ENCODE data around the gene TMEM222. TPM values are rescaled to one million over a fixed set of nuclear protein-coding genes. Genes with fewer than 3 reads are reported as not detected.
"Not testable (repeated sequence)": the region's sequence is repeated elsewhere in the genome, so short reads cannot be mapped to it uniquely, and the experiment has no call there.

Gene TMEM222
- total and polyA plus RNA-seq, 10 of the 15 experiments (the other 5 are each of a cell fraction or from before 2014, with no cell fraction given): 3.8 to 43.5 (median 35.4) TPM

DNA sequence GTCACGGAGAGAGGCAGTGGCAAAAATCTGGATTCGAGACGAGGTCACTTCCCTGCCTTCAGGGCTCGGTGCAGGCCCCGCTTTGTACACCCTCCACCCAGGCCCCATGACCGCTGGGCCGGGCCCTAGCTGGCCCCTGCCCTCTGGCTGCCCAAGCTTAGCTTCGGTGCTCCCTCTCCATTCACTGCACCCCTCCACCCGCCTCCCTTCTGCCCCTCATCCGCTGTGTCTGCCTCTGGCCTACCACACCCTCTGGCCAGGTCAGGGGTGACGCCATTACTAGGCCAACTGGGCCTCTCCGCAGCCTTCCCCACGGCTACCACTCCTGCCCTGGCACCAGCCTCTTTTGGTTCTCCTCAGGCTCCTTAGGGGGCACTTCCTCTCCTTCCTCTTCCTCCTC is 61.7 kb downstream of the TMEM222 start:
- no peaks in the 10 kb centered on the region for H3K36me3 ChIP-seq (ENCODE audit: control insufficient read depth in 2 of 2, insufficient read depth in 2 of 2, low read length in 1 of 2)
- no peak overlapping the region for H3K4me2 ChIP-seq (ENCODE audit: control insufficient read depth, insufficient read depth)
- H2AFZ ChIP-seq (ENCODE audit: control insufficient read depth, low read depth, low read length): no peak overlapping the region
- CTCF ChIA-PET: interaction anchor here (0.6 to 9.0 kb wide), 7 partner anchors 19 to 86 kb away, joined by 3 to 242 read pairs (median 5); partner anchors contain the start of gene SYTL1
- SMC1A ChIA-PET (ENCODE audit: uncharacterized antibody, unreplicated experiment): interaction anchor here (2.0 kb wide), 1 partner anchor 11 kb away, joined by 5 read pairs; no protein-coding TSS in a partner anchor
- peaks cover 0 to 2% of the 10 kb centered on the region in 2 experiments; a peak in 2 of 4 replicates for H3K27me3 ChIP-seq (replicated peaks in 1 of 2; ENCODE audit: control insufficient read depth in 2 of 2, insufficient read depth in 2 of 2, low read length in 1 of 2)
- POLR2A ChIA-PET: no interaction called here
- DNase-seq (ENCODE audit: low read depth, low spot score): no peak
- H3K4me1 ChIP-seq (ENCODE audit: control insufficient read depth, insufficient read depth, low read length): no peaks in the 10 kb centered on the region; the same call in 1 of the 2 replicates
- no peaks in the 10 kb centered on the region for H3K9me3 ChIP-seq (replicated peaks; ENCODE audit: control insufficient read depth, insufficient read depth, low read length)
- TF ChIP-seq NFXL1 (IDR thresholded peaks at IDR 0.05; ENCODE audit: borderline replicate concordance): no peak
- no peak overlapping the region for H3K27ac ChIP-seq (ENCODE audit: control insufficient read depth, insufficient read depth)
- H4K20me1 ChIP-seq (ENCODE audit: control insufficient read depth, insufficient read depth): no peaks in the 10 kb centered on the region
- RAD21 ChIA-PET (ENCODE audit: unreplicated experiment): interaction anchor here (0.7 to 0.9 kb wide), 2 partner anchors 51 to 220 kb away, joined by 3 read pairs; partner anchors contain the start of gene AHDC1
- H3K4me3 ChIP-seq: no peak overlapping the region
- ATAC-seq: no peak
- FAIRE-seq: no peak
- 77% methylated on average over 13 of the region's 13 CpGs for WGBS (ENCODE audit: insufficient coverage, insufficient replicate concordance, low lambda C conversion rate, missing lambda C conversion rate)
- BruUV-seq (replicated peaks): no TSS peak
- no peak overlapping the region for H3K9ac ChIP-seq (ENCODE audit: control insufficient read depth, insufficient read depth, low read length)
- in situ Hi-C loops (cut with MboI): no loop called here
- intact Hi-C loops (cut with micrococcal nuclease; ENCODE audit: unreplicated experiment): no loop called here
- no peaks in the 10 kb centered on the region for H3K79me2 ChIP-seq (ENCODE audit: control insufficient read depth, insufficient read depth, low read length)

- SMC1A ChIA-PET (ENCODE audit: uncharacterized antibody, unreplicated experiment): interaction anchor here (2.0 kb wide), 1 partner anchor 10 kb away, joined by 5 read pairs; no protein-coding TSS in a partner anchor
- H4K20me1 ChIP-seq (ENCODE audit: control insufficient read depth, insufficient read depth); intact Hi-C loops (cut with micrococcal nuclease; ENCODE audit: unreplicated experiment); POLR2A ChIA-PET; H3K9ac ChIP-seq (ENCODE audit: control insufficient read depth, insufficient read depth, low read length); FAIRE-seq; H3K79me2 ChIP-seq (ENCODE audit: control insufficient read depth, insufficient read depth, low read length); BruUV-seq (replicated peaks); H3K4me2 ChIP-seq (ENCODE audit: control insufficient read depth, insufficient read depth); H3K4me1 ChIP-seq (ENCODE audit: control insufficient read depth, insufficient read depth, low read length); in situ Hi-C loops (cut with MboI); H3K4me3 ChIP-seq; H3K27me3 ChIP-seq (replicated peaks in 1 of 2; ENCODE audit: control insufficient read depth in 2 of 2, insufficient read depth in 2 of 2, low read length in 1 of 2); H3K36me3 ChIP-seq (ENCODE audit: control insufficient read depth in 2 of 2, insufficient read depth in 2 of 2, low read length in 1 of 2); ATAC-seq; H3K9me3 ChIP-seq (replicated peaks; ENCODE audit: control insufficient read depth, insufficient read depth, low read length); DNase-seq (ENCODE audit: low read depth, low spot score); H2AFZ ChIP-seq (ENCODE audit: control insufficient read depth, low read depth, low read length); H3K27ac ChIP-seq (ENCODE audit: control insufficient read depth, insufficient read depth): not testable (repeated sequence)
- RAD21 ChIA-PET (ENCODE audit: unreplicated experiment): interaction anchor here (0.6 to 3.5 kb wide), 2 partner anchors 83 to 343 kb away, joined by 3 to 34 read pairs; no protein-coding TSS in a partner anchor
- WGBS (ENCODE audit: insufficient coverage, insufficient replicate concordance, low lambda C conversion rate, missing lambda C conversion rate): 35% methylated on average over 3 of the region's 3 CpGs
- CTCF ChIA-PET: interaction anchor here (1.0 to 9.0 kb wide), 5 partner anchors 18 to 87 kb away, joined by 3 to 242 read pairs (median 77); partner anchors contain the start of gene MAP3K6
Measured at GRCh38 chr1:27384797-27385196, 62.8 kb downstream of the TMEM222 start.

Small RNA genes within 50 kb of the gene (small RNA-seq; reads per million reads assigned to genes)
- not detected for gene RNU6-48P

Other genes starting within 250 kb of the TMEM222 start
Only the 7 nearest of the 8 such genes appear.
- gene SLC9A1, start 167.0 kb upstream of the TMEM222 start, total RNA-seq (2014; rRNA removed): 1.4 and 3.2 TPM in 2 replicates
- 2.1 and 2.5 TPM in 2 replicates for gene SLC9A1, start 167.0 kb upstream of the TMEM222 start, total RNA-seq (2014; rRNA removed; fragmentation: Illumina TruSeq; extraction: Trizol)
- gene SLC9A1, start 167.0 kb upstream of the TMEM222 start, total RNA-seq (2021): 18.3 and 21.4 TPM in 2 replicates
- 1.4 and 2.8 TPM in 2 replicates for gene SLC9A1, start 167.0 kb upstream of the TMEM222 start, polyA plus RNA-seq (2011; rRNA removed)
- gene SLC9A1, start 167.0 kb upstream of the TMEM222 start, polyA plus RNA-seq (2014; fragmentation: Illumina TruSeq; extraction: Trizol): 14.4 and 14.9 TPM in 2 replicates
- 1 to 10 TPM in 1 of 2 experiments, under 1 TPM in 1; 0.87 to 1.1 TPM for gene SLC9A1, start 167.0 kb upstream of the TMEM222 start, polyA plus RNA-seq (2014; fragmentation: Nextera tagmentation; extraction: Ambion mirVana)
- 5.5 and 8.3 TPM in 2 replicates for gene SLC9A1, start 167.0 kb upstream of the TMEM222 start, polyA plus RNA-seq (2014; rRNA removed)
- 1 to 10 TPM; 5.4 to 7.4 TPM for gene SLC9A1, start 167.0 kb upstream of the TMEM222 start, polyA plus RNA-seq (2016; fragmentation: Nextera tagmentation; extraction: Ambion mirVana)
- 14.2 and 15.4 TPM in 2 replicates for gene WDTC1, start 87.5 kb upstream of the TMEM222 start, total RNA-seq (2014; rRNA removed)
- 8.0 and 8.2 TPM in 2 replicates for gene WDTC1, start 87.5 kb upstream of the TMEM222 start, total RNA-seq (2014; rRNA removed; fragmentation: Illumina TruSeq; extraction: Trizol)
- 28.7 and 30.3 TPM in 2 replicates for gene WDTC1, start 87.5 kb upstream of the TMEM222 start, total RNA-seq (2021)
- 3.1 and 7.2 TPM in 2 replicates for gene WDTC1, start 87.5 kb upstream of the TMEM222 start, polyA plus RNA-seq (2011; rRNA removed)
- gene WDTC1, start 87.5 kb upstream of the TMEM222 start, polyA plus RNA-seq (2014; fragmentation: Illumina TruSeq; extraction: Trizol): 12.6 and 19.0 TPM in 2 replicates
- under 1 TPM; 0.21 to 0.26 TPM for gene WDTC1, start 87.5 kb upstream of the TMEM222 start, polyA plus RNA-seq (2014; fragmentation: Nextera tagmentation; extraction: Ambion mirVana)
- 15.1 and 17.3 TPM in 2 replicates for gene WDTC1, start 87.5 kb upstream of the TMEM222 start, polyA plus RNA-seq (2014; rRNA removed)
- gene WDTC1, start 87.5 kb upstream of the TMEM222 start, polyA plus RNA-seq (2016; fragmentation: Nextera tagmentation; extraction: Ambion mirVana): 1 to 10 TPM; 2.8 to 3.7 TPM
- gene SYTL1, start 19.9 kb downstream of the TMEM222 start, total RNA-seq (2014; rRNA removed): 37.2 and 42.5 TPM in 2 replicates
- 6.2 and 8.1 TPM in 2 replicates for gene SYTL1, start 19.9 kb downstream of the TMEM222 start, total RNA-seq (2014; rRNA removed; fragmentation: Illumina TruSeq; extraction: Trizol)
- 37.5 and 38.6 TPM in 2 replicates for gene SYTL1, start 19.9 kb downstream of the TMEM222 start, total RNA-seq (2021)
- gene SYTL1, start 19.9 kb downstream of the TMEM222 start, polyA plus RNA-seq (2011; rRNA removed): 1.5 and 2.7 TPM in 2 replicates
- gene SYTL1, start 19.9 kb downstream of the TMEM222 start, polyA plus RNA-seq (2014; fragmentation: Illumina TruSeq; extraction: Trizol): 1.2 and 3.7 TPM in 2 replicates
- 1 to 10 TPM in 1 of 2 experiments, under 1 TPM in 1; 0.72 to 3.5 TPM for gene SYTL1, start 19.9 kb downstream of the TMEM222 start, polyA plus RNA-seq (2014; fragmentation: Nextera tagmentation; extraction: Ambion mirVana)
- 45.6 and 59.4 TPM in 2 replicates for gene SYTL1, start 19.9 kb downstream of the TMEM222 start, polyA plus RNA-seq (2014; rRNA removed)
- 10 to 100 TPM; 21.5 to 33.9 TPM for gene SYTL1, start 19.9 kb downstream of the TMEM222 start, polyA plus RNA-seq (2016; fragmentation: Nextera tagmentation; extraction: Ambion mirVana)
- 1.5 and 3.4 TPM in 2 replicates for gene MAP3K6, start 44.8 kb downstream of the TMEM222 start, total RNA-seq (2014; rRNA removed)
- gene MAP3K6, start 44.8 kb downstream of the TMEM222 start, total RNA-seq (2014; rRNA removed; fragmentation: Illumina TruSeq; extraction: Trizol): 0.31 and 0.83 TPM in 2 replicates
- 1.6 and 2.5 TPM in 2 replicates for gene MAP3K6, start 44.8 kb downstream of the TMEM222 start, total RNA-seq (2021)
- gene MAP3K6, start 44.8 kb downstream of the TMEM222 start, polyA plus RNA-seq (2011; rRNA removed): 0.69 and 1.2 TPM in 2 replicates
- gene MAP3K6, start 44.8 kb downstream of the TMEM222 start, polyA plus RNA-seq (2014; fragmentation: Illumina TruSeq; extraction: Trizol): 0.03 and 0.37 TPM in 2 replicates
- under 1 TPM in 1 of 2 experiments, not detected in 1; 0.15 TPM for gene MAP3K6, start 44.8 kb downstream of the TMEM222 start, polyA plus RNA-seq (2014; fragmentation: Nextera tagmentation; extraction: Ambion mirVana)
- 0.60 and 1.6 TPM in 2 replicates for gene MAP3K6, start 44.8 kb downstream of the TMEM222 start, polyA plus RNA-seq (2014; rRNA removed)
- gene MAP3K6, start 44.8 kb downstream of the TMEM222 start, polyA plus RNA-seq (2016; fragmentation: Nextera tagmentation; extraction: Ambion mirVana): 1 to 10 TPM; 1.3 to 1.5 TPM
- gene FCN3, start 52.7 kb downstream of the TMEM222 start, total RNA-seq (2014; rRNA removed): not detected in 2 replicates
- gene FCN3, start 52.7 kb downstream of the TMEM222 start, total RNA-seq (2014; rRNA removed; fragmentation: Illumina TruSeq; extraction: Trizol): not detected in 2 replicates
- 0.28 and 0.32 TPM in 2 replicates for gene FCN3, start 52.7 kb downstream of the TMEM222 start, total RNA-seq (2021)
- gene FCN3, start 52.7 kb downstream of the TMEM222 start, polyA plus RNA-seq (2011; rRNA removed): not detected in 2 replicates
- gene FCN3, start 52.7 kb downstream of the TMEM222 start, polyA plus RNA-seq (2014; fragmentation: Illumina TruSeq; extraction: Trizol): not detected in 2 replicates
- gene FCN3, start 52.7 kb downstream of the TMEM222 start, polyA plus RNA-seq (2014; fragmentation: Nextera tagmentation; extraction: Ambion mirVana): not detected
- gene FCN3, start 52.7 kb downstream of the TMEM222 start, polyA plus RNA-seq (2014; rRNA removed): not detected in 2 replicates
- not detected for gene FCN3, start 52.7 kb downstream of the TMEM222 start, polyA plus RNA-seq (2016; fragmentation: Nextera tagmentation; extraction: Ambion mirVana)
- not detected in 2 replicates for gene CD164L2, start 61.2 kb downstream of the TMEM222 start, total RNA-seq (2014; rRNA removed)
- not detected in 2 replicates for gene CD164L2, start 61.2 kb downstream of the TMEM222 start, total RNA-seq (2014; rRNA removed; fragmentation: Illumina TruSeq; extraction: Trizol)
- gene CD164L2, start 61.2 kb downstream of the TMEM222 start, total RNA-seq (2021): not detected in 2 replicates
- not detected in 2 replicates for gene CD164L2, start 61.2 kb downstream of the TMEM222 start, polyA plus RNA-seq (2011; rRNA removed)
- not detected in 2 replicates for gene CD164L2, start 61.2 kb downstream of the TMEM222 start, polyA plus RNA-seq (2014; fragmentation: Illumina TruSeq; extraction: Trizol)
- gene CD164L2, start 61.2 kb downstream of the TMEM222 start, polyA plus RNA-seq (2014; fragmentation: Nextera tagmentation; extraction: Ambion mirVana): not detected
- not detected in 2 replicates for gene CD164L2, start 61.2 kb downstream of the TMEM222 start, polyA plus RNA-seq (2014; rRNA removed)
- gene CD164L2, start 61.2 kb downstream of the TMEM222 start, polyA plus RNA-seq (2016; fragmentation: Nextera tagmentation; extraction: Ambion mirVana): not detected
- 0.16 and 0.45 TPM in 2 replicates for gene GPR3, start 70.5 kb downstream of the TMEM222 start, total RNA-seq (2014; rRNA removed)
- gene GPR3, start 70.5 kb downstream of the TMEM222 start, total RNA-seq (2014; rRNA removed; fragmentation: Illumina TruSeq; extraction: Trizol): 0.14 TPM in 1 of 2 replicates, not detected in the other
- gene GPR3, start 70.5 kb downstream of the TMEM222 start, total RNA-seq (2021): 0.33 and 0.56 TPM in 2 replicates
- 0.48 and 1.4 TPM in 2 replicates for gene GPR3, start 70.5 kb downstream of the TMEM222 start, polyA plus RNA-seq (2011; rRNA removed)
- 0.40 and 0.57 TPM in 2 replicates for gene GPR3, start 70.5 kb downstream of the TMEM222 start, polyA plus RNA-seq (2014; fragmentation: Illumina TruSeq; extraction: Trizol)
- gene GPR3, start 70.5 kb downstream of the TMEM222 start, polyA plus RNA-seq (2014; fragmentation: Nextera tagmentation; extraction: Ambion mirVana): not detected
- gene GPR3, start 70.5 kb downstream of the TMEM222 start, polyA plus RNA-seq (2014; rRNA removed): 0.44 and 0.63 TPM in 2 replicates
- under 1 TPM; 0.72 to 0.96 TPM for gene GPR3, start 70.5 kb downstream of the TMEM222 start, polyA plus RNA-seq (2016; fragmentation: Nextera tagmentation; extraction: Ambion mirVana)

Data from GM12878 (cell line).